ENCODE measurements around the gene ALS2.
A peak's percentile ranks its signal among the peaks of the same experiment; 100 is the strongest.
"Not testable (repeated sequence)": the region's sequence is repeated elsewhere in the genome, so short reads cannot be mapped to it uniquely, and the experiment has no call there.

Gene ALS2

DNA sequence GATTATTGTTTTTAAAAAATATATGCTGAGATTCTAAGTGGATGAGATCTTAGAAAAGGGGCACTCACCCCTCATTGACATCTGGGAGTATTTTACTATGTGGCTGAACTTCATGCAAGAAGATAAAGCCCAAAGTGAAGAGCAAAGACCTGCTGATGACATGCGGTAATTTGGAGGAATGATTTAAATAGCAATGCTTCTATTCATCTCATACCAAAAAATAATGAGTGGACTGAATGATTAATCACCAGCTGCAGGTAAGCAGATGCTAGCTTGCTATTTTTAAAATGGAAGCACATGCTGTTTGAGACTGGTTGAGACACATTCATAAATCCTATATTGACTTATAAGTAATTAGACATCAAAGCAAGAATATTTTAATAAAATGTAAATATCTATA lies 12.9 kb upstream of the ALS2 start:
- no peak for DNase-seq (ENCODE audit: low spot score)

DNA sequence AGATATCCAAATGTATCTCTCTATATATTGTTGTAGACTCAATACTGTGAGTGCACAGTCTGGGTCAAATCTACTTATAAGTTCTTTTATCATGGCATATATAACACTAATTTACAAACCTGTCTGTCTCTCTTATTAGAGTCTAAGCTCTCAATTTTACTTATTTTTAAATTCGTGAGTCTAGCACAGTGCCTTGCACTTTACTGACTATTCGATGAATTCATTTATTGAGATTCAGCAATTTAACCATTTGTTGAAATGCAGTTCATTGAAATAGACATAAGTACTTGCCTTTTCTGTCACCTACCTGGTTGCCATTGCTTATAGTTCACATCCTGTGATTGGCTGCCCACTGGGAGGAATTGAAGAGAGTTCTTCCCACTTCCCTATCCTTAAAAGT lies 10.3 kb upstream of the ALS2 start:
- DNase-seq (ENCODE audit: low spot score) = no peak

DNA sequence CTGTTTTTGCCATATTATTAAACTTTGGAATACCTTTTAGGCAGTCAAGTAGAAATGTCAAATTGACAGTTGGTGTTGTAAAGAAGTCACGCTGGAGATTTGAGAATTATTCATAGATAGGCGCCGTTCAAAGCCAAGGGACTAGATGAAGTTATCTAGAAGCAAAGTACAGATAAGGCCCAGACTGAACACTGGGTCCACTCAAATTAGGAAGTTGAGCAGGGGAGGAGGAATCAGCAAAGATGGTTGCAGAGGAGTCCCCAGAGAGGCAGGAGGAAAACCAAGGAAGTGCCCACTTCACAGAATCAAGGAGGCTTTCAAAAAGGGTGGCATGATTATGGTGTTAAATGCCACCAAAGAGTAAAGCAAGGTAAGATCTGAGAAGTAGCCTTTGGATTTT lies 9.6 kb upstream of the ALS2 start:
- DNase-seq (ENCODE audit: low spot score) = no peak

DNA sequence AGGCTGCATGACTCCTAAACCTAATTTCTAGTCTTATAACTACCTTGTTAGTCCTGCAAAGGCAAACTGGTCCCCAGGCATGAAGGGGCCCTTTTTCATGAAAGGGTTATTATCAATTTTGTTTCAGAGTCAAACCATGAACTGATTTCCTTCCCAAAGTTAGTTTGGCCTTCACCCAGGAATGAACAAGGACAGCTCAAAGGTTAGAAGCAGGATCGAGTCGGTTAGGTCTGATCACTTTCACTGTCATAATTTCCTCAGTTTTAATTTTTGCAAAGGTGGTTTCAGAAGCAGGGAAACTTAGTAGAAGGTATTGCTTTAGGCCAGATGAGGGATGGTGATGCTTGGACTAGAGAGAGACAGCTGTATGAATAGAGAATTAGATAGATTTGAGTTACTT lies 8.7 kb upstream of the ALS2 start:
- no peak for DNase-seq (ENCODE audit: low spot score)

DNA sequence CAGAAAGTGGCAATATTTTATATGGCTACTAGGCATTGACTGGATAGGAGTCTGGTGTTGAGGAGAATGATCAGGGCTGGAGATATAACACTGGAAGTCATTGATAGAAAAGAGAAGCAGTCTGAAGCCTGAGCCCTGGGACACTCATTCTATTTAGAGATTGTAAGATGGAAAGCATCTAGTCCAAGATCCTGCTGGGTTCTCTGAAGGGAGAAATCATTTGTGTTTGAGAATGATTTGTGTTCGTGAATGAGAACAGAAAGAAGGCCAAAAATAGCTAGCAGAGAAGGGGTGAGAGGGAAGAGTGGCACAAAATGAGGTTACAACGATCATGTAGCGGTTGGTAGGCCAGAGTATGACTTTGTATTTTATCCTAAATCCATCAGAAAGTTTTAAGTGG lies 7.6 kb upstream of the ALS2 start:
- no peak for DNase-seq (ENCODE audit: low spot score)

DNA sequence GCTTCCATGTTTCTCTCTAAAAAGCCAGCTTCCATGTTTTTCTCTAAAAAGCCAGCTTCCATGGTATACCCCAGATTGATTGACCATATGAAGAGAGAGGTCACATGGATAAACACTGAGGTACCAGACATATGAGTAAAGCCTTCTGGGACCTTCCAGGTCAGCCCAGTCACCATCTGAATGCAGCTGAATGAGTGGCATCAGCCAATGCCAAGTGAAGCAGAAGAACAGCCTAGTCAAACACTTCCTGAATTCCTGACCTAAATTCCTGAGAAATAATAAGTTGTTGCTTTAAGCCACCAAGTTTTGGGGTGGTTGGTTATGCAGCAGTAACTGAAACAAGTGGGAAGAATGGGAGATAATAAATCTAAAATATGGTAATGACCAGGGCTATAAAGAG lies 5.7 kb upstream of the ALS2 start:
- peak; percentile 41 for DNase-seq (ENCODE audit: low spot score)

DNA sequence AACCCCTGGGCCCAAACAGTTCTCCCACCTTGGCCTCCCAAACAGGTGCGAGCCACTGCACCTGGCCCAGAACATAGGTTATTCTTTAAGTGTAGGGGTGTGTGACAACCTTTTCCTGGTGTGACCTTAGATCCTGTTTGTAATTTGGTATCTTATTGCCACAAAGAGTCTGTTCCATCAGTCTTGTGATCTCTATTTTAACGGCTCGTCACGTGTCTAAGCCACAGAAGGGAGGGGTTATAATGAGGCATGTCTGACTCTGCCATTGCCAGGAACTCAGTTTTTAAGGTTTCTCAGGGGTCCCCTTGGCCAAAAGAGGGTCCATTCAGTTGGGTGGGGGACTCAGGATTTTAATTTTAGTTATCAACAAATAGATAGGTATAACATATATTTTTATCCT lies 4.4 kb upstream of the ALS2 start:
- no peak for DNase-seq (ENCODE audit: low spot score)

DNA sequence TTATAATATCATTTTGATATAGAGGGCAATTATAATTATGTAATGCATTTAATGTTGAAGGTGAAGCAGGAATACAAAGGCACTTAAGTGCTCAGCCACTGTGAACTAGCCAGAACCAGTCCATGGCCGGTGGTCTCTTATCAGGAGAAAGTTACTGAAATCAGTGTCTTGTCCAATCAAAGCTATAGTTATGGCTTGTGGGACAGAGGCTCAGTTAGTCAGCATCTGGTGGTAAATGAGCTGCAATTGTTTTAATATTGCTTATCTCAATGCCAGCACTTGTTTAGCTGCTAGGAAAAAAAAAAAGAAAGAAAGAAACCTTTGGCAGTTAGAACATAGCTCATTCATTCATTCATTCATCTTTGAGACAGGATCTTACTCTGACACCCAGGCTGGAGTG lies 3.8 kb upstream of the ALS2 start:
- DNase-seq (ENCODE audit: low spot score) = no peak

DNA sequence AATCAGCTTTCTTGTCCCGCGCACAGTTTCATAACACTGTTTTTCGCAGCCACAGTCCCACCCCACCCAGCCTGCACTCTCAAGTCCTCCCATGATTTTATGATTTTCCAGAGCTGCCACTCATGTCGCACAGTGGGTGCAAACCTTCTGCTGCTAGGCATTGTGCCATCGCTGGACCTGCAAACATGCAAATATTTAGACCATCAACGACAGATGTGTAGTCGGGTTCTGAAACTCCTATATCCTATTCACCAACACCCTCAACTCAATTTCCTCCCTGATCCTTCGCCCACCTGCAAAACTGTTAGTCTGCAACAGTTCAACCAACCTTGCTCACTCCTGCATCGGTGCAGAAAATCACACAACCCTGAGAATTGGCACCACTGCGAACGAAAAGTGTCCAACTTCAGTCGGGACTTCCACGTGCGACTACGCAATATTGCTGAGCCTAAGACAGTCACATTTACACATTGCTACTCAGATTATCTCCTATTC lies 871 bp upstream of the ALS2 start:
- DNase-seq (ENCODE audit: low spot score) = peak; percentile 28

DNA sequence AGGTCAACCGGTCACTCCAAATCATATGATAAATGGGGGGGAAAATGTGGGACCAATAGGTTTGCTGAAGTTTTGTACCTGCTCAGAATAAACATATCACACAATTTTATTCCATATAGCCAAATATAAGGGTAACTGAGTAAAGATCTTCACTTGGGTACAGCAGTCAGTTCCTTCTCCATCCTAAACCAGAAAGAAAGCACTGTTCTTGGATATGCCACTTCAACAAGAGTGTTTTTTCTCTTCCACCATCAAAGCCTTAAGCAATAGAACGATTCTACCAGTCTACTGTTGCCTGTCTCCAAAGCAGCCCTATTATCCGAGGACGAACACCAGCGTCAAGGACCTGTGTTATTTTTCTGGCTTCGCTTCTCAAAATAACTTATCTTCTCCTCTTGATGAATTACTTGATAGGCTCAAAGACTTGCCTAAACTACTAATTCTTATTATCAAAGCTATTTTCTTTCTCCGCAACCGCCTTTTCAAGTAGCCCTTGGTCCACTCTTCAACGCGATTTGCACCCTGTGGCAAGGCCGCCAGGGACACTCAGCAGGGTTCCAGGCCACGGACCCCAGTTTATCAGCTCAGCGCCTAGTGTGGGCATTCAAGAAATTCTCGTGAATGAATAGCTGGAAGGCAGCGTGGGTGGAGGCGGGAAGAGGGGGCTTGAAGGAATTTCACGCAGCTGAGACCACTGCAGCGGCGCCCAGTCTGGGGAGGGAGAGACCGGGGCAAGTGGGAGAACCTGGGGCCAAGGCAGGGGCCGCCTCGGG lies 646 bp downstream of the ALS2 start:
- peak; percentile 29 for DNase-seq (ENCODE audit: low spot score)

DNA sequence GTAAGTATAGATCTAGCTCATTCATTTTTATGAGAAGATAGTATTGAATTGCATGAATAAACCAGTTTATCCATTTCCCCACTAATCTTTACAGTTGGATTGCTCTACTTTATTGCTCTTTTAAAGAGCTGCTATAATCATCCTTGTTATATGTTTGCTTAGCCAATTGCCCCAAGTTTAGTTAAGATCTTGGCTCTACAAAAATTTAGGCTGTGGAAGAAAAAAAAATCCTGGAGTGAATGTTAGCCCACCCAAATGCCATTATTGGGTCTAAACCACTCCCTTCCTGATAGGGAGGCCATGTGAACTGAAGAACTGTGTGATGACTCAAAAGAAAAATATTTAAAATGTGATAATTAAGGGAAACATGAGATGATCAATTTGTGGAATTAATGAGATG lies 2.9 kb downstream of the ALS2 start:
- DNase-seq (ENCODE audit: low spot score) = no peak

DNA sequence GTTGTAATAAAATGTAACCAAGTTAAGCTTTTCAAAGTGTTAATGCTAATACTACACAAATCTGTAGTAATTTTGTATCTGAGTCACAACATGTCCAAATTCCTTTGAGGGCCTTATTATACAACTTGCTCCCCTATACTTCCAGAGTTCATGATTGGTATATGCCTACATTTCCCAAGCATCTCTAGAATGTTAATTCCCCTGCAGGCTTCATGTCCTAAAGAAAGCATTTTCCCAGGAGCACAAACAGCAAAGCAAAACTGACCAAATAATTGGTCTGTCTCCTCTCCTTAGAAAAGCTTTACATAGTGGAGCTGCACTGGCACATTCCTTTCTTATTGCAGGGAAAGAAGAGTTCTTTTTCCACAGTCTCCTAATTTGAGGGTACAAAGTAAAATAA lies 3.7 kb downstream of the ALS2 start:
- DNase-seq (ENCODE audit: low spot score) = no peak

DNA sequence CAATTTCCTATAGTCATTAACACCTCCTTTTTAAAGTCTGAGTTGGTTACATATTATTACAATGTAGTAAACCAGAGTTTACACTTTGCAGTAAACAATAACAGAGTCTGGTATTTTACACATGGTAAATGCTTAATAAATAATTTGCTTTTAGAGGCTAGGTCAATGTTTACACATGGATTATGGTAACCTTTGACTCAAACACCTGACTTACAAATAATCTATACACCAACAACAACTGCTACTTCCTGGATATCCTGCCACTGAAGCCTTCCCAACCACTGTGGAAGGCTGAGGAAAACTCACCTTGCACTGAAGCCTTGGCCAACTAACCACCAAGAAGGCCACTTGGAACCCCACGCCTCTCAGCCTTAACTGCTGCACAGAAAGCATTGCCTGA lies 5.4 kb downstream of the ALS2 start:
- no peak for DNase-seq (ENCODE audit: low spot score)

DNA sequence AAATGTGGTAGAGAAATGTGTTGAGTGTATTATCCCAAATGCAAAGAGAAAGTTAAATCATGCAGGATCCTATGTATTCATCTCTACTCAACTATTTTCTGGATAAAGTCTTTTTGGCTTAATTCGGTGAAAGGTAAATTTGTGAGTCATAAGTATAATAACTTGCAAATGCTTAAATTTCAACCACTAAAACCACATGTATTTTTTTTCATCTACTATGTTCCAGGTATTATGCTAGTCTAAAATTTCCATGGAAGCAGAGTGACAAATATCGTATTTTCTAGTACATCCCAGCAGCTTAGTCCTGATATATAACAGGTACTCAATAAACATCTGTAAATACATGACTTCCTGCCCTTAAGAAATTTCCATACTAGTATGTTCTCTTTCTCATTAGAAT lies 6.2 kb downstream of the ALS2 start:
- DNase-seq (ENCODE audit: low spot score) = no peak

DNA sequence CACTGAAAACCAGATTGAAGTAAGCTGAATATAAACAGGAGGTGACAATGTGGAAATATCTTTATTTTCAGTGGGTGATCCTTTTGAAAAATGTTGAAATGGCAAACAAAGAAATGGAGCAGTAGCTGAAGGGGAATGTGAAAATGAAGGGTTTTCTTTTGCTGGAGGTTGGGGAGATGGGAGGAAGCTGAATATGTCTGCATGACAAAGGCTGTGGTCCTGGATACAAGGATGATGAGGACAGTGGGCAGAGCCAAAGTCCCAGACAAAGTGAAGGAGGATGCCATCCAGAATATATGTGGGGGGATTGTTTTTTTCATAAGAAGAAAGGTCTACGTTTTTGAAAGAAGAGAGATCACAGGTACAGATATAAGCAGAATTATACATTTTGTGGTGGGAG lies 6.7 kb downstream of the ALS2 start:
- no peak for DNase-seq (ENCODE audit: low spot score)

DNA sequence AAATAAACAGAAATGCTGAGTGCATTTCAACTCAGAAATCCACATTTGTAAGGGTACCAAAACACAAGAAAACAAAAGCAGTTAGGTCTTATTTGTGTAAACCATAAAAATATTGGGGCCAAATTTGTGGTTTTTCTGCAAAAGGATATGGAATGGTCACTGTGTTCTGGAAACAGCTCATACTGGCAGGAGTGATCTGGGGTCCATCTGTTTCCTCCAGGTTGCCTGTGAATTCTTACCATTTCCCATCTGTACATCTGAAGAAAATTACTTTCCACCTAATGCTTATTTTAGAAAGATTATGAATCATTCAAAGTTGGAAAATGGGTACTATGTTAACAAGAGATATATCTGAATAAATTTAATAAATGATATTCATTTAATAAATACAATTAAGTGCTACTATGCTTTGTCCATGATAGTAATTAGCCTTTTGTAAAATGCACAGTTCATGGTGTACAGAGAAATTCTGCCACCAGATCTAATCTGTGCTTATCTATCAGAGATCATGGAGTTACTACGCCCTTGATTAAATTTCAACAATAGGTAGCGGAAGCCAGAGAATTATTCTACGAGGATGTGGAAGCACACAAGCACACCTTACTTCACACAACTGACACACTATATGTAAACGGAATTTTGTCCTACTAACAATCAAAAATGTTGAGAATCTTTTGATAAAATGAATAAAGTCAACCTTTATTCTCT lies 10.9 kb downstream of the ALS2 start:
- DNase-seq (ENCODE audit: low spot score) = no peak

DNA sequence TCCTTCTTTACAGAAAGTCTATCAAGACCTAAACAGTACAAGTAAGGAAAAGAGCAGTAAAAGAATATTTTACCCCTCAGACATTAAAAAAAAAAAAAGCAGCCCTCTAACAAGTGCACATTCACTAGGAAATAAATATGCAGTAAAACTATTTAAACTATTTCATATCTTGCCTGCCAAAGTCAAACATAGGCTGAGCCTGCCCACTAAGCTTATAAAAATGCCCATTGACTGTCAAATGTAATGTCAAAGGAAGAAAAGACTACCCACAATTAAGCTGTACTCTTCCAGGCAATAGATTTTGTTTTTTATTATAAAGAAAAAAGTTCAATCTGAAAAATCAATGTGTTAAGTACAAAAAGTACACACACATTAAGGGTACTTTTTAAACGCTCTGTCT lies 11.8 kb downstream of the ALS2 start:
- peak; percentile 50 for DNase-seq (ENCODE audit: low spot score)

DNA sequence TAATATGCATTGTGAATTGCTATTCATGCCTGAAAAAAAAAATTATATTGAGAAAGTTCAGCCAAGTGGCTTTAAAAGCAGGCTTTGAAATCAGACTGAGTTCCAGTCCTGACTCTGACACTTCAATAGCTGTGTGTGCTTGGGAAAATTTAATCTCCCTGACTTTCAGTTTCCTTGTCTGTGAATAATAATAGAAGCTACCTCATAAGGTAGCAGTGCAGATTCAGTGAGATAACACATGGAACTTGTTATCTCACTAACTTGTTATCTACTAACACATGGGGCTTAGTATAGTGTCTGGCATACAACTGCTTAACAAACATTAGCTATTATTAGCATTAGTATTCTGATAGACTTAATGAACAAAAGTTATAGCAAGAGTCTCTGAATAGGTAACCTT lies 14.9 kb downstream of the ALS2 start:
- DNase-seq (ENCODE audit: low spot score) = no peak

DNA sequence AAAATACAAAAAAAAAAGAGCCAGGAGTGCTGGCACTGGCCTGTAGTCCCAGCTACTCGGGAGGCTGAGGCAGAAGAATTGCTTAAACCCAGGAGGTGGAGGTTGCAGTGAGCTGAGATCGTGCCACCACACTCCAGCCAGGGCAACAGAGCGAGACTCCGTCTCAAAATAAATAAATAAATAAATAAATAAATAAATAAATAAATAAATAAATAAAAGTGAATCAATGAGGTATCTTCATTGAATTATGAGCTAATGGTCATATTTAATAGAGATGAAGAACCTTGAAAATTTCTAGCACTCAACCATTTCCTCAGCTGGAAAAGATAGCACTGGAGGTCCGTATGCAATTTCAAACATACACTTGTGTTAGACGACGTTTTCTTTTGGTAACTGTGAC lies 16.3 kb downstream of the ALS2 start:
- not testable (repeated sequence) for DNase-seq (ENCODE audit: low spot score)

DNA sequence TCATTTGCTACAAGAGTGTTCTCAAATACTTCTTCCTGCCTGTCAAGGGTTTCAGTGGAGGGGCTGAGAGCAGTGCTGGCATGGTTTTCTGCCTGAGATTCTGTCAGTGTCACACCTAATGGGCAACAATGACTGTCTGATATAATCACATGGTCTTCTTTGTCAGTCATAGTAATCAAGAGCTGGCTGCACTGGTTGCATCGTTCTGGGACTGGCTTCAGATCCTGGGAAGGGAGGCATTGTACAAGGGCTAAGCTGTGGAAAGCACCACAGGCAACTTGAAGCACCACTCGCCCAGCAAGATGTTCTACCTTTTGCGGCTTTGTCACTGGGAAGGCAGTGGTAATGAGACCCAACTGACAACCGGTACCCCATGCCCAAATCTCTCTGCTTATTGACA lies 19.6 kb downstream of the ALS2 start:
- no peak for DNase-seq (ENCODE audit: low spot score)

DNA sequence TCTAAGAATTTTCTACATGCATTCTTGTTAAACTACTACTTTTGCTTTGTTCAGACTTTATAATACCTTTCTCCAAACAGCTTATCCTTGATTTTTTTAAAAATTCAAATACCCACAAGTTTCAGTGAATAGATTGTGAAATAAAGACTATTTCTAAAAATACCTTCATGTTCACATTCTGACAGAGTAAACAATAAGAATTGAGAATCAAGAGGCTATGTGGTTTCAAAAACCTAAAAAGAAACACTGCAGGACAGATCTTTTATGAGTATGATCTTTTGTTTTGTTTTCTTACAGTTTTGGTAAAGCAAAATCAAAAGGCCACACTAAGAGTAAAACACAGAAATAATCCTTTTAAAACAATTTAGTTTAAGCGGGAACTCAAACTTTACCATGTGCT lies 21.2 kb downstream of the ALS2 start:
- no peak for DNase-seq (ENCODE audit: low spot score)

DNA sequence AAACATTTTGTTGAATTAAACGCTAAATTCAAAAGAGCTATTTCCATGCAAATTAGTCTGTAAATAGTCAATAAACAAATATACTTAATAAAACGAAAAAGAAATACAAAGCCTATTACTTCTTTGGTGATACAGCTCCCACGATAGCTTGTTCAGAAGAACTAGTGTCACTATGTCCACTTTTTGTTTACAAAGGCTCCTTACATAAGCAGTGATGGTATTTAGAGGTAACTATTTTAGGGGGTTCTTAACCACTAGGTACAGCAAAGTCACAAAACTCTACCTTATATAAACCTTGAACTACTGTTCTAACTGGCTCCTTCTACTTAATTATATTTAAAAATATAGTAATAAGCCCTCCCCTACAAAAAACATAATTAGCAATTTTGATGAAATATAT lies 21.9 kb downstream of the ALS2 start:
- DNase-seq (ENCODE audit: low spot score) = no peak

DNA sequence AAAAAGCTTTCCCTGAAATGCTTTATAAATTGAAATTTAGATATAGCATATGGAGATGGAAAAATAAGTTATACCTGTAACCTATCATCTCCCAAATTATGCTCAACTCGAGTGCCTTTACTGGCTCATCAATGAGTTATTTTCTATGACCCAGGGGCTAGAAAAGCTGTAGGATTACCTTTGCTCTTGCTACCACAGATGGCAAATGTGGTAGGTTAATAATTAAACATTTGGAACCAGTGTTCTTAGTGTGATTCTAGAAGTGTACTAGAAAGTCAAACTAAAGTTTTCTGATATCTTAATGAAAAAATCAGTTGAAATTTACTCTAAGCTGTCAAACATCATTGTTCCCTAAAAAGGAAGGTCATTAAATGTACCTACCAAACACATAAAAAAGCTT lies 22.5 kb downstream of the ALS2 start:
- DNase-seq (ENCODE audit: low spot score) = no peak
